SIG-M5 (cell line): ENCODE measurements around the gene RDM1.

Experiments used
- DNase-seq: peaks from one replicate; lab custom pipeline; 2025; lab: John Stamatoyannopoulos, UW

RDM1 gene

DNA sequence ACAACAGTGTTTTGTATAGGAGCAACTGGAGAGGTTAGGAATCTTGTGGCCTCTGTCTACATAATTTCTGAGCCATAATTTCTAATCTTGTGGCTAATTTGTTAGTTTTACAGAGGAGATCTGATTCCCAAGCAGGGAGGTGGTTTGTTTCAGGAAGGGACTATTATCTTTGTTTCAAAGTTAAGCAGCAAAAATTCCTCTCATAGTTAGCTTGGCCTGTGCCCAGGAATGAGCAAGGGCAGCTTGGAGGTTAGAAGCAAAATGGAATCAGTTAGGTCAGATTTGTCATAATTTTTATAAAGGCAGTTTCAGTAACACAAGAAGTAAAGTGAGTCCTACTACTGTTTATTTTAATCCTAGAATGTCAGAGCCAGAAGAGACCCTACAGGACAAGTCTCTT is 2.0 kb upstream of the RDM1 start:
- DNase-seq: no peak

DNA sequence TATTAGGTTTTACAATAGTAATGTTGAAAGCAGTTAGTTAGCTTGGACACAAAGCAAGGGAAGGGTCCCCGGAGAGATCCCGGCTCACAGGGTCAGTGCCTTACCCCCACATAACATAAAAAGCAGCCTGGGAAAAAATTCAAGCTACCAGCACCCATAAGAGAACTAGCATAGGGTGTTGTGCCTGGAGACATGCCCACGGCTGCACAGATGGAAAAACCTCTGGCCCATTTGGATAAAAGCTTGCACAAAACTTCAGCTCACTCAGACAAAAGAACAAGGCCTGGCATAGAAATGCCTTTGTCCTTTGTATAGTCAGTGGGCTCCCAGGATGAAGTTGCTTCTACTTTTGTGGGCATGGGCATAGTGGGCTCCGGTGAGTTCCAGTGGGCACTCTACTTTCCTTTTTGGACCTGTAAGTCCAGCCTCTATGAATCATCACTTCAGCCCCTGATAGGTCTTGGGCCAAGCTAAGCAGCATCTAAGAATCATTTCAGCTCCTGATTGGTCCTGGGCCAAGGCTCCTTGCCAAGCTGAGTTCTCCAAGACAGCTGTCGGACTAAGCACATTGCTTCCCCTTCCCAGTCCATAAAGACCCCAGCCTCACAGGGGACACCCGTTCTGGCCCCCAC is 1.3 kb upstream of the RDM1 start:
- no peak for DNase-seq

- DNase-seq: no peak
Measured at GRCh38 chr17:35927714-35928113, 2.9 kb downstream of the RDM1 start.

GRCh38 chr17:35923609-35924114 is 6.9 kb downstream of the RDM1 start:
- no peak for DNase-seq

- DNase-seq: no peak
Measured at GRCh38 chr17:35920229-35920628, 10.3 kb downstream of the RDM1 start.

- DNase-seq: no peak
Measured at GRCh38 chr17:35918665-35919064, 11.9 kb downstream of the RDM1 start.

DNA sequence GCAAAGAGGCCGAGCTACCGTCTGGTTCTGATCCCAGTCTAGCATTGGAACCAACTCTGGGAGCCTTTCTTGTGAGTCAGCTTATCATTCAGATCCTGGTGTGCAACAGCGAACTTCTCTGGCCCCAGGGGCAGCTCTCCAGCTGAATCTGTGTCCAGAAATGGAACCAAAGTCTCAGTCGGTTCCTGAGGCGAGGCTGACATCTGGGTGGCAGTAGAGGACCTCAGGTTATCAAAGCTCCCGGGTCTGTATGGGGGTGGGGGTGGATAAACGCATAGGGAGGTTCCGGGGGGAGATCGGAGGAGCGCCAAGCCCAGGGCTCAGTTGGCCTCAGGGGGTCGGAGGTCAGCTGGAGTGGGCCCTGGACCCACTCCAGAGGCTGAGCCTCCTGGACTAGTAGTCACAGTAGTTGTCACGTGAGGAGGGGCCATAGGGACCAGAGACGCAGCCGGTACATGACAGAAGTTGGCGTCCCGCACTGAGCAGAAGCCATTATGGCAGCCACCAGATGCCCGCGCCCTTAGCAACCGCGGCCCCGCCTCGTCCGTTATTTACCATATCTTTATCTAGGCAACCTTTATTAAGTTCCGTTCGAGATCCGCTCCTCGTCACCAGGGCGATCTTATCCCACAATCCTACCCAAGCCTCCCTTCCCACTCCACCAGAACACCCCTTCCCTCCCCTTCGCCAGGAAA is 12.9 kb downstream of the RDM1 start:
- DNase-seq: no peak

DNA sequence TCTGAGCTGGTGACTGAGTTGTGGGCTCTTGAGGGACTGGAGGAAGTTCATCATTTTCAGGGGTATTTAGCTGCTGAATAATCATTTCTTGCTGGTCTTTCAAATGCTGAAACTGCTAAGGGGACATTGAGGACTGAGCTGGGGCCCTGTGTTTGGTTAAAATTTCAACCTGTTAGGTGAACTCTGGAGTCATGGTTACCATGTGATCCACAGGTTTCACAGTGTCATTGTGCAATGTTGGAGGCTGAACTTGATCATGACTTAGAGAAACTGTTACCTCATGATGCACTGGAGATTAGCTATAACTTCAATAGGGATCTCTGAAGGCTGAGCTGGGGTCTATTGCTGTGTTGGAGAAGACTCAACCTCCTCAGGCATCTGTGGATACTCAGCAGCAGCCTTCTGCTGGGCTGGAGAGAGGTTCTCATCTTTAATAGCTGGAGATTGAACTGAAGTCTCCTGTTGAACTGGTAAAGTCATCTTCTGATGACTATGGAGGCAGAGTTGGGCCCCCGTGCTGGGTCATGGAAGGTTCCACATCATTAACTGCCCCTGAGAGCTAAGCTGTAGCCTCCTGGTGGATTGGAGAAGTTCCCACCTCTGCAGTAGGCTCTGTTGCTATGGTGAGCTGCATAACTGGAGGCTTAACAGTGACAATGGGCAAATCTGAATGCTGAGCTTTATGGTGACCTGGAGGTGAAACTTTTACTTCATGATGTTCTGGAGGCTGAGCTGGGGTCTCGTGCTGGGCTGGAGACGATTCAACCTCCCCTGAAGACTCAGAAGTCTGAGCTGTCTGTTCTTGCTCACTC is 15.2 kb downstream of the RDM1 start:
- DNase-seq: no peak

GRCh38 chr17:35914354-35914753 is 16.2 kb downstream of the RDM1 start:
- DNase-seq: no peak

DNA sequence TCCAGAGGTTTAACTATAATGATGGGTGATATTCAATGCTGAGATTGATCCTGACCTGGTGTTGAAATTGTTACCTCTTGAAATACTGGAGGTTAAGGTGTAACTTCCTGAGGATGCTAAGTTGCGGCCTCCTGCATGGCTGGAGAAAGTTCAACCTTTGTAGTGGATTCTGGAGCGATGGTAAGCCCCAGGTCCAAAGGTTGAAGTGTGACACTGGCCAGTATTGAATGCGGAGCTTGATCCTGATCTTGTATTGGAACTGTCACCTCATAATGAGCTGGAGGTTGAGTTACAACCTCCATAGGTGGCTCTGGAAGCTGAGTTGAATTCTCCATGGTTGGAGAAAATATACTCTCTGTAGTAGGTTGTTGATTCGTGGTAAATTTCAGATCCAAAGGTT is 17.0 kb downstream of the RDM1 start:
- DNase-seq: no peak

- no peak for DNase-seq
Measured at GRCh38 chr17:35912942-35913341, 17.6 kb downstream of the RDM1 start.

DNA sequence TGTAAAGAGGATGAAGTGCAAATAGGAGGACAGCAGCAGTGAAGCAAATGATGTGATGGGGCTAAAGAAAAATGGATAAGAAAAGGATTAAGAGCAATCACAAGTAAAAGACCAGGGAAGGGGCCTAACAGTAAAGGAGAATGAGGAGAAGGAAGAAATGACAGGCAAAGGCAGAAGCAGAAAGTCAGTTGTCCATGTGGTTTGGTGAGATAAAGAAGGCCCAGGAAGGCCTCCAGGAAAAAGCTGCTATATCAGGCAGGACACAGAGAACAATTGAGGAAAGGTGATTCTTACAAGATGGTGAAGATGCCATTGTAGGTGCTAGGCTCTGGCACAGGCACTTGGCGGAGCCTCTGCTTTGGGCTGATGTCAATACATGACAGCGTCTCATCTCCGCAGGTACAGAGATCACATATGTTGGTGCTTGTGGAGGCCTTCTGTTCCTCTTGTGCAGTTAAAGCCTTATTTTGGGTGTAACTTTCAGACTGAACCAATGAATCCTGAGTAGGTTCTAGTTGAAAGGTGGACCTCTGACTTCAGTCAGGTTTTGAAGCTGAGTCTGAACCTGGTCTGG is 18.1 kb downstream of the RDM1 start:
- no peak for DNase-seq

DNA sequence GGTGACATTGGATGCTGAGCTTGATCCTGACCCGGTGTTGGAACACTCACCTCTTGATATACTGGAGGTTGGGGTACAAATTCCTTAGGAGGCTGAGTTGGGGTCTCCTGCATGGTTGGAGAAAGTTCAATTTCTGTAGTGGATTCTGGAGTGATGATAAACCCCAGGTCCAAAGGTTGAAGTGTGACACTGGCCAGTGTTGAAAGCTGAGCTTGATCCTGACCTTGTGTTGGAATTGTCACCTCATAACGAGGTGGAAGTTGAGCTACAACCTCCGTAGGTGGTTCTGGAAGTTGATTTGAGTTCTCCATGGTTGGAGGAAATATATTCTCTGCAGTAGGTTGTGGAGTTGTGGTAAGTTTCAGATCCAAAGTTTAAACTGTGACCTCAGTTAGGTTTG is 21.2 kb downstream of the RDM1 start:
- DNase-seq: no peak

DNA sequence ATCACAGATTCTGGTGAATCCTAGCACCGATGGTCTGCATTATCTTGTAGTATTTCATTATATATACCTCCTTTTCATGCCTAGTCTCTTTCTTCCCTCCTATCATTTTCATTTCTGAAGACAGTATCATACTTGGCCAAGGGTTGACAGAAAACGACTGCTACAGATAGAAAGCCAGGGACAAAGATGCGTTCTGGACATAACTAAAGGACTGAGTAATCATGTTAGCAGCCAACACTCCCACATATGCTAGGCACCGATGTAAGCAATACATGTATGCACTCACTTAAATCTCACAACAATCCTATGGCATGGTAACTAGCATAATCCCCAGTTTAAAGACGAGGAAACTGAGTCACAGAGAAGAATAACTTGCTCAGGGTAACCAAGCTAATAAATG is 22.9 kb downstream of the RDM1 start:
- DNase-seq: no peak

DNA sequence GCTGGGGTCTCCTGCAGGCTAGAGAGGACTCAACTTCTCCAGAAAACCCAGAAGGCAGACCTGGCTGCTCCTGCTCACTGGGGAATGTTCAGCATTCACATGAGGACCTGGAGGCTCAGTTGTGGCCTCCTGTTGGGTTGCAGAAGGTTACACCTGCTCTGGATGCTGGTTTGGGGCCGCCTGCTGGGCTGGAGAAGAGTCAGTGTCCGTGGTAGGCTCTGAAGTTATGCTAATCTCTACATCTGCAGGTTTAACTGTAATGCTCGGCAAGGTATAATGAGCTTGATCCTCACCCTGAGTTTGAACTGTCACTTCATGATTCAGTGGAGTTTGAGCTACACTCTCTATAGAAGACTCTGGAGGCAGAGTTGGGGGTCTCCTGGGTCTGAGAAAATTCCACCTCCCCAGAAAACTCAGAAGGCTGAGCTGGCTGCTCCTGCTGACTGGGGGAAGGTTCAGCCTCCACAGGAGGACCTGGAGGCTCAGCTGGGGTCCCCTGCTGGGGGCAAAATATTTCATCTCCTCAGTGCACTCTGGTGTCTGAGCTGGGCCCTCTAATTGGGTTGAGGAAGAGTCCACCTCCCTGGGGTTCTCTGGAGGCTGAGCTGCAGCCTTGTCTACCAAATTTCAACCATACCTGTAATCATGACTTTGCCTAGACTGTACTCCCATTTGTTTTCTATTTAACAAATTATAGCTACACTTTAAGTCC is 23.5 kb downstream of the RDM1 start:
- DNase-seq: no peak

DNA sequence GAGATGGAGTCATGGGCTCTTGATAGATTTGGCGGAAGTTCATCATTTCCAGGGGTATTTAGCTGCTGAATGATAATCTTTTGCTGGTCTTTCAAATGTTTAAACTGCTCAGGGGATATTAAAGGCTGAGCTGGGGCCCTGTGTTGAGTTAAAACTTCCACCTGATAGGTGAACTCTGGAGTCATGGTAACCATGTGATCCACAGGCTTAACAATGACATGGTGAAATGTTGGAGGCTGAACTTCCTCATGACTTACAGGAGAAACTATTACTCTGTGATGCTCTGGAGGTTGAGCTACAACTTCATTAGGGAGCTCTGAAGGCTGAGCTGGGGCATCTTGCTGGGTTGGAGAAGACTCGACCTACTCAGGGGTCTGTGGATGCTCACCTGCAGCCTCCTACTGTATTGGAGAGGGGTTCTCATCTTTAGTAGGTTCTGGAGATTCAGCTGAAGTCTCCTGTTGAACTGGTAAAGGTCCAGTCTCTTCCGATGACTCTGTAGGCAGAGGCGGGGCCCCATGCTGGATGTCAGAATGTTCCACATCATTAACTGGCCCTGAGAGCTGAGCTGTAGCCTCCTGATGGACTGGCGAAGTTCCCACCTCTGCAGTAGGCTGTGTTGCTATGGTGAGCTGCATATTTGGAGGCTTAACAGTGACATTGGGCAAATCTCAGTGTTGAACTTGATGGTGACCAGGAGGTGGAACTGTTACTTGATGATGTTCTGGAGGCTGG is 24.2 kb downstream of the RDM1 start:
- DNase-seq: no peak

DNA sequence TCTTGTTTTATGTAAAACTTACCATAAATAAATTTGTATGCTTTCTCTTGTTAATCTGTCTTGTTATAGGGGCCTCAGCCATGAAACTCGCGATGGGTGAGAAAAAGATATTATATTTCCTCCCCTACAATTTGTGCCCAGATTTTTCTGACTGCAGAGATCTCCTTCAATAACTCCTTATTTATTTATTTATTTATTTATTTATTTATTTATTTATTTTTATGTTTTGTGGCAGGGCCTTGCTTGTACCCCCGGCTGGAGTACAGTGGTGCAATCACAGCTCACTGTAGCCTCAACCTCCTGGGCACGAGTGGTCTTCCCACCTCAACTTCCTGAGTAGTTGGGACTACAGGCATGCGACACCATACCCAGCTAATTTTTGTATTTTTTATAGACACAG is 27.1 kb downstream of the RDM1 start:
- no peak for DNase-seq

- no peak for DNase-seq
Measured at GRCh38 chr17:35901631-35902175, 28.9 kb downstream of the RDM1 start.

DNA sequence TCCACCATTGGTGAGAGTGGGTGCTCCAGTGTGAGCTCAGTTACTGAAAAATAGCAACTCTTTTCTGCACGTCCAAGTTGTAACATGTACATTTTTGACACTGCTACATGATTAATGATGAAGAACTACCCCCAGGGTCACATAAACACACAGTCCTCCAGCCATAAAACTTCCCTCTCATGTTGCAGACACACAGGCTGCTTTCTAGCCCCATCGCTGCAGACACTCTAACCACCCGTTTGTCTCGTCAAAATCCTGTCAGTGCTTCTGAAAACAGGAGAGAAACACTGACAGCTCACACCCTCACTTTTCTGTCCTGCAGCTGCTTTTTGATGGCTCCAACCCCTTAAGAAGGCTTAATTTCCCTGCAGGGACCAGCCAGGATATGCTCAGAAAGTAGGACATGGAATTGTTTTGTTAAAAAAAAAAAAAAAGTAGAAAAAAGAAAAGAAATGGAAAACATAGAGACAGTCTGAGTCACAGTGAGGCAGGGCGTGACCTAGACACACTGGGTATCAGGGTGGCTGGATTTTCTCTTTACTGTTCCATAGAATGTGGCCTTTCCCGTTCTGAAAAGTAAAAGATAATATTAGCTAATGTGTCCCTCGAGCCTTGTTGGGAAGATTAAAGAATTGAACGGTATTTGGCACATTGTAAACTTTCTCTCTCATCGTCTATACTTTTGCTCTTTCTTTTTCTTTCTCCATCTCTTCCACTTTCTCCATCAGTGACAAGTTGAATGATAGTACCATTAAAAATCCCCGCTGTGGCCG is 29.7 kb downstream of the RDM1 start:
- DNase-seq: no peak

GRCh38 chr17:35900280-35900679 is 30.3 kb downstream of the RDM1 start:
- no peak for DNase-seq
